ENCODE measurements around the gene PRRT1B. TPM values are rescaled to one million over a fixed set of nuclear protein-coding genes. Genes with fewer than 3 reads are reported as not detected.

Gene PRRT1B
- polyA plus RNA-seq, 3 donors: not detected

- H3K4me1 ChIP-seq (ENCODE audit: control insufficient read depth in 1 of 2, insufficient read depth in 2 of 2, low read length in 2 of 2): peaks cover 19 to 24% of the 10 kb centered on the region in 2 donors
- no peak overlapping the region for H3K4me2 ChIP-seq (replicated peaks; ENCODE audit: extremely low read depth, low read length, poor library complexity, severe bottlenecking)
- Mint-ChIP-seq H3K4me3 (no peak overlapping the region), H3K36me3 (peaks cover 19 to 21% of the 10 kb centered on the region in 2 donors), H3K27me3 (ENCODE audit: low read depth in 3 of 3) (peaks cover 15 to 22% (median 22%) of the 10 kb centered on the region in 3 donors), H3K9me3 (peaks cover 0 to 4% (median 0%) of the 10 kb centered on the region in 7 donors), H3K27ac (no peak overlapping the region), H3K4me1 (peaks cover 23% of the 10 kb centered on the region)
- no CpG with 5 or more reads among the region's 8 CpGs for WGBS (ENCODE audit: insufficient coverage)
- H3K9ac ChIP-seq (ENCODE audit: insufficient read depth, low read length, poor library complexity, severe bottlenecking): no peak overlapping the region
- no peaks in the 10 kb centered on the region for H3K79me2 ChIP-seq (ENCODE audit: insufficient read depth, low read length)
- no peak for DNase-seq
- H3K36me3 ChIP-seq (replicated peaks in 1 of 2; ENCODE audit: control insufficient read depth in 1 of 2, insufficient read depth in 2 of 2, low read length in 2 of 2): peaks cover under 1 to 6% of the 10 kb centered on the region in 2 donors
- no peak for TF ChIP-seq CTCF (IDR thresholded peaks at IDR 0.05)
- intact Hi-C loops (cut with micrococcal nuclease): loop anchor here (10.0 kb wide), 1 partner anchor 240 kb away; the partner anchor contains the start of gene RAPGEF1 (in 2 of the 2)
- no peak overlapping the region for H3K4me3 ChIP-seq (replicated peaks in 1 of 3; ENCODE audit: low read depth in 2 of 3, low read length in 3 of 3)
- H2AFZ ChIP-seq (ENCODE audit: insufficient read depth, low read depth, low read length, poor library complexity, severe bottlenecking): no peak overlapping the region
- no peaks in the 10 kb centered on the region for H3K9me3 ChIP-seq (replicated peaks in 1 of 2; ENCODE audit: control insufficient read depth in 1 of 2, insufficient read depth in 1 of 2, low read length in 2 of 2)
- H3K27ac ChIP-seq (ENCODE audit: low read depth in 1 of 2, low read length in 2 of 2): no peak overlapping the region
- H4K20me1 ChIP-seq (ENCODE audit: insufficient read depth, low read length): peaks cover 7% of the 10 kb centered on the region
- H3K27me3 ChIP-seq (ENCODE audit: control insufficient read depth in 2 of 2, insufficient read depth in 2 of 2, low read length in 2 of 2): peaks cover 2 to 14% of the 10 kb centered on the region in 2 donors
Measured at GRCh38 chr9:131505012-131505411, 40.3 kb upstream of the PRRT1B start.

- no peak for DNase-seq
- H3K4me1 Mint-ChIP-seq: no peaks in the 10 kb centered on the region
- Histone ChIP-seq H3K27me3 (ENCODE audit: control insufficient read depth in 2 of 2, insufficient read depth in 2 of 2, low read length in 2 of 2) (no peaks in the 10 kb centered on the region), H3K4me3 (replicated peaks in 1 of 3; ENCODE audit: low read depth in 2 of 3, low read length in 3 of 3) (no peak overlapping the region), H3K4me2 (replicated peaks; ENCODE audit: extremely low read depth, low read length, poor library complexity, severe bottlenecking) (no peak overlapping the region), H3K79me2 (ENCODE audit: insufficient read depth, low read length) (no peaks in the 10 kb centered on the region), H2AFZ (ENCODE audit: insufficient read depth, low read depth, low read length, poor library complexity, severe bottlenecking) (no peak overlapping the region), H3K9ac (ENCODE audit: insufficient read depth, low read length, poor library complexity, severe bottlenecking) (no peak overlapping the region), H4K20me1 (ENCODE audit: insufficient read depth, low read length) (no peaks in the 10 kb centered on the region), H3K9me3 (replicated peaks in 1 of 2; ENCODE audit: control insufficient read depth in 1 of 2, insufficient read depth in 1 of 2, low read length in 2 of 2) (peaks cover 20 to 22% of the 10 kb centered on the region in 2 donors), H3K4me1 (ENCODE audit: control insufficient read depth in 1 of 2, insufficient read depth in 2 of 2, low read length in 2 of 2) (no peaks in the 10 kb centered on the region), H3K36me3 (replicated peaks in 1 of 2; ENCODE audit: control insufficient read depth in 1 of 2, insufficient read depth in 2 of 2, low read length in 2 of 2) (peaks cover 23 to 45% of the 10 kb centered on the region in 2 donors), H3K27ac (ENCODE audit: low read depth in 1 of 2, low read length in 2 of 2) (no peak overlapping the region)
- H3K4me3 Mint-ChIP-seq: no peak overlapping the region
- H3K36me3 Mint-ChIP-seq: peaks cover 47 to 63% of the 10 kb centered on the region in 2 donors
- H3K9me3 Mint-ChIP-seq: peaks cover 0 to 6% (median 3%) of the 10 kb centered on the region in 7 donors
- H3K27ac Mint-ChIP-seq: no peak overlapping the region
- 100% methylated on average over 2 of the region's 7 CpGs for WGBS (ENCODE audit: insufficient coverage)
- peaks cover 0 to 2% (median 0%) of the 10 kb centered on the region in 3 donors for H3K27me3 Mint-ChIP-seq (ENCODE audit: low read depth in 3 of 3)
- intact Hi-C loops (cut with micrococcal nuclease): no loop called here
- TF ChIP-seq CTCF (IDR thresholded peaks at IDR 0.05): no peak
Measured at GRCh38 chr9:131511416-131511815, 33.9 kb upstream of the PRRT1B start.
